ENCODE results near the gene MCTP1.

The MCTP1 gene

DNA sequence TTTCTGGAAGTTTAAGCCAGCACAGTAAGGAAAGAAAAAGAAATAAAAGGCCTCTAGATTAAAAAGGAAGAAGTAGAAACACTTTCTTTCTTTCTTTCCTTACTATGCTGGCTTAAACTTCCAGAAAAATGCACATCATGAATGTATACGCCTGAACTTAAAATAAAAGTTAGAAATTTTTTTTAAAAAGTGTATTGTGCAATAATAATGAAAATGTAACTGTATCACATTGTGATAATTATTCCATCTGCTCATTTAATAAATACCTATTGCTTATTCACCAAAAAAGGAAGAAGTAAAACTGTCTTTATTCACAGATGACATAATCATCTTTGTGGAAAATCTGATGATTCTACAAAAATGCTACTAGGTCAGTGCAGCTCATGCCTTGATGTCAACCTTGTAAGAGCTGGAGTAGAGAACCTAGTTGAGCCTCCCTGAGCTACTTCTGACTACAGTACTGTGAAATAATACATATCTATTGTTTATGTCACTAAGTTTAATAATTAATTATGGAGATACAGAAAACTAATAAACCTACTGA is 49.4 kb downstream of the MCTP1 start:
- no peaks in the 10 kb centered on the region for H3K4me1 ChIP-seq (ENCODE audit: insufficient read depth, low read length, poor library complexity, severe bottlenecking)
- H3K79me2 ChIP-seq (ENCODE audit: insufficient read depth, low read length), result no peaks in the 10 kb centered on the region
- H3K9ac ChIP-seq (ENCODE audit: low read depth, low read length, poor library complexity, severe bottlenecking), result no peak overlapping the region
- no peaks in the 10 kb centered on the region for H4K20me1 ChIP-seq (ENCODE audit: insufficient read depth, low read length, poor library complexity, severe bottlenecking)
- no peak overlapping the region for H3K4me2 ChIP-seq (ENCODE audit: low read depth, low read length, poor library complexity, severe bottlenecking)
- H3K27me3 ChIP-seq (ENCODE audit: insufficient read depth, low read length, poor library complexity, severe bottlenecking), result no peaks in the 10 kb centered on the region
- H3K36me3 ChIP-seq (ENCODE audit: insufficient read depth, low read length), result no peaks in the 10 kb centered on the region
- TF ChIP-seq EZH2phosphoT487 (IDR thresholded peaks at IDR 0.05; ENCODE audit: borderline replicate concordance), result no peak
- TF ChIP-seq, protein P1, sequence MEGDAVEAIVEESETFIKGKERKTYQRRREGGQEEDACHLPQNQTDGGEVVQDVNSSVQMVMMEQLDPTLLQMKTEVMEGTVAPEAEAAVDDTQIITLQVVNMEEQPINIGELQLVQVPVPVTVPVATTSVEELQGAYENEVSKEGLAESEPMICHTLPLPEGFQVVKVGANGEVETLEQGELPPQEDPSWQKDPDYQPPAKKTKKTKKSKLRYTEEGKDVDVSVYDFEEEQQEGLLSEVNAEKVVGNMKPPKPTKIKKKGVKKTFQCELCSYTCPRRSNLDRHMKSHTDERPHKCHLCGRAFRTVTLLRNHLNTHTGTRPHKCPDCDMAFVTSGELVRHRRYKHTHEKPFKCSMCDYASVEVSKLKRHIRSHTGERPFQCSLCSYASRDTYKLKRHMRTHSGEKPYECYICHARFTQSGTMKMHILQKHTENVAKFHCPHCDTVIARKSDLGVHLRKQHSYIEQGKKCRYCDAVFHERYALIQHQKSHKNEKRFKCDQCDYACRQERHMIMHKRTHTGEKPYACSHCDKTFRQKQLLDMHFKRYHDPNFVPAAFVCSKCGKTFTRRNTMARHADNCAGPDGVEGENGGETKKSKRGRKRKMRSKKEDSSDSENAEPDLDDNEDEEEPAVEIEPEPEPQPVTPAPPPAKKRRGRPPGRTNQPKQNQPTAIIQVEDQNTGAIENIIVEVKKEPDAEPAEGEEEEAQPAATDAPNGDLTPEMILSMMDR (conservative IDR thresholded peaks at IDR 0.05; ENCODE audit: low read length), result no peak
- no peaks in the 10 kb centered on the region for H3F3A ChIP-seq (ENCODE audit: low read depth)
- no peak overlapping the region for H3K4me3 ChIP-seq (ENCODE audit: low read length, poor library complexity, severe bottlenecking)
- no peaks in the 10 kb centered on the region for H3K9me2 ChIP-seq (replicated peaks; ENCODE audit: low read depth, low read length)
- H3K9me3 ChIP-seq (ENCODE audit: insufficient read depth, low read depth, low read length), result no peaks in the 10 kb centered on the region
- H2AFZ ChIP-seq (ENCODE audit: low read length), result no peak overlapping the region

DNA sequence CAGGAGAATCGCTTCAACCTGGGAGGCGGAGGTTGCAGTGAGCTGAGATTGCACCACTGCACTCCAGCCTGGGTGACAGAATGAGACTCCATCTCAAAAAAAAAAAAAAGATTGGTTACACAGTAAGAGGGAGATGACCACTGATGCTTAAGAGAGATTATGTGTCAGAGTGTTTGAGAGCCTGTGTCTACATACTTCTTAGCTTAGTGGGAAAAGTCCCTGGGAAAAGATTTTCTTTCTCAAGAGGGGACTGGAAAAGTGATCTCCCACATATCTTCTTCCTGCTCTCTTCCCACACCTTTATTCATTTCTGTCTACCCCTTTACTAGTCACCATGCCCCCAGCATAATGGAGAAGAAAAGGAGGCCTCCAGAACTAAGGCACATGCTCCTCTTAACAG is 55.2 kb downstream of the MCTP1 start:
- no peaks in the 10 kb centered on the region for H3K9me2 ChIP-seq (replicated peaks; ENCODE audit: low read depth, low read length)
- H3K27me3 ChIP-seq (ENCODE audit: insufficient read depth, low read length, poor library complexity, severe bottlenecking), result no peaks in the 10 kb centered on the region
- no peak for TF ChIP-seq EZH2phosphoT487 (IDR thresholded peaks at IDR 0.05; ENCODE audit: borderline replicate concordance)
- TF ChIP-seq, protein P1 (conservative IDR thresholded peaks at IDR 0.05; ENCODE audit: low read length), result no peak
- no peaks in the 10 kb centered on the region for H3K9me3 ChIP-seq (ENCODE audit: insufficient read depth, low read depth, low read length)
- no peak overlapping the region for H3K9ac ChIP-seq (ENCODE audit: low read depth, low read length, poor library complexity, severe bottlenecking)
- no peaks in the 10 kb centered on the region for H3K36me3 ChIP-seq (ENCODE audit: insufficient read depth, low read length)
- no peak overlapping the region for H2AFZ ChIP-seq (ENCODE audit: low read length)
- H4K20me1 ChIP-seq (ENCODE audit: insufficient read depth, low read length, poor library complexity, severe bottlenecking), result no peaks in the 10 kb centered on the region
- peaks cover 14% of the 10 kb centered on the region for H3K4me1 ChIP-seq (ENCODE audit: insufficient read depth, low read length, poor library complexity, severe bottlenecking)
- no peak overlapping the region for H3K4me3 ChIP-seq (ENCODE audit: low read length, poor library complexity, severe bottlenecking)
- H3F3A ChIP-seq (ENCODE audit: low read depth), result no peaks in the 10 kb centered on the region
- no peaks in the 10 kb centered on the region for H3K79me2 ChIP-seq (ENCODE audit: insufficient read depth, low read length)
- no peak overlapping the region for H3K4me2 ChIP-seq (ENCODE audit: low read depth, low read length, poor library complexity, severe bottlenecking)

DNA sequence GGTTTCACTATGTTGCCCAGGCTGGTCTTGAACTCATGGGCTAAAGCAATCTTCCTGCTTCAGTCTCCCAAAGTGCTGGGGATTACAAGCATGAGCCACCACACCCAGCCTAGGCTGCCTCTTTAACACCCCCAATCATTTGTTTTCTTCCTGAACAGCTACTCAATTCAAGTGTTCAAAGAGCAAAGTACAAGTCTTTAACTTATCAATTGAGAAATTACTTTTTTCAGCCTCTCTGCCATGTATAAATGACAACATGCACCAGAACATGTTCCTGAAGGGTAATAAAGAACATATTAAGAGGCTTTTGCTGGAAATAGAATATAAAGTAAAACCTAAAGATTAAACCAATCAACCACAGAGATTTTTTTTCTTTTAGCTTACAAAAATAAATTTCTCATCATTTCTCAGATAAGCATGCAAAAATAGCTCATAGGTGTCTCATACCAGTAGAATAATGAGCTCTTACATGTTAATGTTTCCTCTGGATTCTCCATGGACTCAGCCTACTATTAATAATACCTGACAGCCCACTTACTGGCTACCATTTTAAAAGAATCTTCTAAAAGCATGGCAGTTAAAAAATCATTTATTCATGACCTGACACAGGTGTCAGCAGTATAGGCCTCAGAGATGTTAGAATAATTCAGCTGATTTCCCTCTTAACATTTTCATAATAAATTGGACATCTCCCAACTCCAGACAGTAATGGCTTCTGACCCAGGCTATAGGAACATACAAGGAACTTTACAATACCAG is 60.0 kb downstream of the MCTP1 start:
- Histone ChIP-seq H3K9ac (ENCODE audit: low read depth, low read length, poor library complexity, severe bottlenecking) (no peak overlapping the region), H3K9me3 (ENCODE audit: insufficient read depth, low read depth, low read length) (no peaks in the 10 kb centered on the region), H3K79me2 (ENCODE audit: insufficient read depth, low read length) (no peaks in the 10 kb centered on the region), H3K36me3 (ENCODE audit: insufficient read depth, low read length) (no peaks in the 10 kb centered on the region), H2AFZ (ENCODE audit: low read length) (no peak overlapping the region), H3K4me1 (ENCODE audit: insufficient read depth, low read length, poor library complexity, severe bottlenecking) (peaks cover 18% of the 10 kb centered on the region), H3K4me2 (ENCODE audit: low read depth, low read length, poor library complexity, severe bottlenecking) (no peak overlapping the region), H3K27me3 (ENCODE audit: insufficient read depth, low read length, poor library complexity, severe bottlenecking) (no peaks in the 10 kb centered on the region), H3K4me3 (ENCODE audit: low read length, poor library complexity, severe bottlenecking) (no peak overlapping the region), H3F3A (ENCODE audit: low read depth) (no peaks in the 10 kb centered on the region), H3K9me2 (replicated peaks; ENCODE audit: low read depth, low read length) (no peaks in the 10 kb centered on the region), H4K20me1 (ENCODE audit: insufficient read depth, low read length, poor library complexity, severe bottlenecking) (no peaks in the 10 kb centered on the region)
- no peak for TF ChIP-seq EZH2phosphoT487 (IDR thresholded peaks at IDR 0.05; ENCODE audit: borderline replicate concordance)
- TF ChIP-seq, protein P1 (conservative IDR thresholded peaks at IDR 0.05; ENCODE audit: low read length), result no peak
